ENCODE measurements around the gene A1BG. TPM values are rescaled to one million over a fixed set of nuclear protein-coding genes. Genes with fewer than 3 reads are reported as not detected.
"Not testable (repeated sequence)": the region's sequence is repeated elsewhere in the genome, so short reads cannot be mapped to it uniquely, and the experiment has no call there.

A1BG gene
- total and polyA plus RNA-seq, 10 donors, result 10.8 to 76.5 (median 34.6) TPM

DNA sequence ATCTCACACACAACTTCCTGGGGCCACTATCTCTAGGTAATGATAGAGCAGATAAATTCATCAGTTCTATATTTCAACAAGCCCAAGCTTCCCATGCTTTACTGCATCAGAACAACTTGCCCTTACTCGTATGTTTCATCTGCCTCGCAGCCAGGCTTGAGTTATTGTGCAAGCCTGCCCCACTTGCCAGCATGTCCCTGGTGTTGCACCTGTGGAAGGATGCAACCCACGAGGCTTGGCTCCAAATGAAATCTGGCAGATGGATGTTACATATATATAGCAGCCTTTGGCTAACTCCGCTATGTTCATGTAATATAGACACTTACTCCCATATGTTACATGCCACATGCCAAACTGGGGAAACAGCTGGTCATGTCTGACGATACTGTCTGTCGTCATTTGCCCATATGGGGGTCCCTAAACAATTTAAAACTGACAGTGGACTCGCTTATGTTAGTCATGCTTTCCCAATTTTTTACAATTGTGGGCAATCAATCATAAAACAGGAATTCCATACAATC, 41.9 kb downstream of the A1BG start:
- Histone ChIP-seq H3K27me3 (replicated peaks in 1 of 7) (no peaks in the 10 kb centered on the region), H3K9me3 (peaks cover 0 to 5% (median 0%) of the 10 kb centered on the region in 8 donors), H3K4me3 (no peak overlapping the region), H3K27ac (no peak overlapping the region), H3K36me3 (peaks cover 0 to 100% (median 73%) of the 10 kb centered on the region in 6 donors), H3K4me1 (peaks cover 6 to 37% (median 12%) of the 10 kb centered on the region in 6 donors)
- 91 to 96% (median 94%) methylated on average over 7 of the region's 7 CpGs for WGBS, 5 donors
- TF ChIP-seq, protein P1, sequence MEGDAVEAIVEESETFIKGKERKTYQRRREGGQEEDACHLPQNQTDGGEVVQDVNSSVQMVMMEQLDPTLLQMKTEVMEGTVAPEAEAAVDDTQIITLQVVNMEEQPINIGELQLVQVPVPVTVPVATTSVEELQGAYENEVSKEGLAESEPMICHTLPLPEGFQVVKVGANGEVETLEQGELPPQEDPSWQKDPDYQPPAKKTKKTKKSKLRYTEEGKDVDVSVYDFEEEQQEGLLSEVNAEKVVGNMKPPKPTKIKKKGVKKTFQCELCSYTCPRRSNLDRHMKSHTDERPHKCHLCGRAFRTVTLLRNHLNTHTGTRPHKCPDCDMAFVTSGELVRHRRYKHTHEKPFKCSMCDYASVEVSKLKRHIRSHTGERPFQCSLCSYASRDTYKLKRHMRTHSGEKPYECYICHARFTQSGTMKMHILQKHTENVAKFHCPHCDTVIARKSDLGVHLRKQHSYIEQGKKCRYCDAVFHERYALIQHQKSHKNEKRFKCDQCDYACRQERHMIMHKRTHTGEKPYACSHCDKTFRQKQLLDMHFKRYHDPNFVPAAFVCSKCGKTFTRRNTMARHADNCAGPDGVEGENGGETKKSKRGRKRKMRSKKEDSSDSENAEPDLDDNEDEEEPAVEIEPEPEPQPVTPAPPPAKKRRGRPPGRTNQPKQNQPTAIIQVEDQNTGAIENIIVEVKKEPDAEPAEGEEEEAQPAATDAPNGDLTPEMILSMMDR (IDR thresholded peaks at IDR 0.05 in 8 of 11, conservative IDR thresholded peaks at IDR 0.05 in 3 of 11), result no peak
- no peak for TF ChIP-seq POLR2A (IDR thresholded peaks at IDR 0.05)
- intact Hi-C loops (cut with DNase I; ENCODE audit: low total_unique reads), result no loop called here
- DNase-seq, result no peak

DNA sequence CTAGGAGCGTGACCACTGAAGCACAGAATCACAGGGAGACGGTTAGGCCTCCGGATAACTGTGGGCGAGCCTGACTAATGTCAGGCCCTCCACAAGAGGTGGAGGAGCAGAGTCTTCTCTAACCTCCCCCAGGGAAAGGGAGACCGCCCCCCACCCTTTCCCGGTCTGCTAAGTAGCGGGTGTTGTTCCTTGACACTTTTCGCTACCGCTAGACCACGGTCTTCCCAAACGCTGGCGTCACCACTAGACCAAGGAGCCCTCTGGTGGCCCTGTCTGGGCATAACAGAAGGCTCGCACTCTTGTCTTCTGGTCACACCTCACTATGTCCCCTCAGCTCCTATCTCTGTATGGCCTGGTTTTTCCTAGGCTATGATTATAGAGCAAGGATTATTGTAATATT, 42.6 kb downstream of the A1BG start:
- Histone ChIP-seq H3K36me3 (peaks cover 0 to 97% (median 67%) of the 10 kb centered on the region in 6 donors), H3K4me1 (peaks cover 11 to 44% (median 19%) of the 10 kb centered on the region in 6 donors)
- intact Hi-C loops (cut with DNase I; ENCODE audit: low total_unique reads); DNase-seq; H3K4me3 ChIP-seq; H3K27ac ChIP-seq; H3K27me3 ChIP-seq (replicated peaks in 1 of 7); H3K9me3 ChIP-seq: not testable (repeated sequence)
- TF ChIP-seq, protein P1 (IDR thresholded peaks at IDR 0.05 in 8 of 11, conservative IDR thresholded peaks at IDR 0.05 in 3 of 11), result peak in 9 of 11 experiments; percentile 8 to 59 (median 42)
- WGBS, 5 donors, result 78 to 87% (median 82%) methylated on average over 13 of the region's 13 CpGs

DNA sequence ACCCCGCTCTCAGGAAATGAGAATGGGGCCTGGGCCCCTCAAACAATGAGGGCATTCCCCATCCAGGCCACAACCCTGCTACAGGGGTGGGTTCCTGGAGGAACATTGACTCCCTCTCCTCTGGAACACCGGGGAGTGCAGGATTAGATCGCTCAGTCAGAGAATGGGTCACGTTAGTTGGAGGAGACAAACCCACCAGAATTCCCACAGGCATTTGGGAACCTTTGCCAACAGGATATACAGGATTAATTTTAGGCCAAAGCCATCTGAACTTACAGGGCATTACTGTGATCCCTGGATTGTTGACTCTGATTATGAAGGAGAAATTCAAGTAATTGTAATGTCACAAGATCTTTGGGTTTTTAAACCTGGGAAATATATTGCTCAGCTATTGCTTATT, 45.6 kb downstream of the A1BG start:
- TF ChIP-seq, protein P1 (IDR thresholded peaks at IDR 0.05 in 8 of 11, conservative IDR thresholded peaks at IDR 0.05 in 3 of 11), result no peak
- TF ChIP-seq POLR2AphosphoS5 (IDR thresholded peaks at IDR 0.05) (no peak), POLR2A (IDR thresholded peaks at IDR 0.05) (no peak)

DNA sequence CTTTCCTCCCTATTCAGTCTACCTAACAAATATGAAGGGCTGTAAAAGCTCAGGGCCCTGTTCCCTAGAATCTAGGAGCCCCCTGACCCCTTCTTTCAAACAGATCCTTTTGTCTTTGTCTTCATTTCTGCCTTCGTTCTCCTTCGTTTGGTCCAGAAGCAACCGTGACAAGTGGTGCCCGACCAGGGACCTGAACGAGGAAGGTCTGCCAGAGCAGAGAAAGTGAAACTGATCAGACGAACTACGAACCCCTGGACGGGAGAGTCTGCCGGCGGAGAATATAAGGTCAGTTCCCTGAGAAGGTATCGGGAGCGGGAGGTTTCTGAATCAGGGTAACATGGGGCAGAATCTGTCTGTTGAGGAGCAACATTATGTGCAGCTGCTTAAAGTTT, 47.4 kb downstream of the A1BG start:
- Histone ChIP-seq H3K4me1 (peaks cover 11 to 55% (median 26%) of the 10 kb centered on the region in 6 donors), H3K27ac (peak overlapping the region; percentile 88 to 96 (median 92)), H3K27me3 (replicated peaks in 1 of 7) (no peaks in the 10 kb centered on the region), H3K36me3 (peaks cover 0 to 61% (median 24%) of the 10 kb centered on the region in 6 donors), H3K4me3 (peak overlapping the region; percentile 52 to 92 (median 75)), H3K9me3 (peaks cover 0 to 14% (median 0%) of the 10 kb centered on the region in 8 donors)
- no peak for TF ChIP-seq POLR2AphosphoS5 (IDR thresholded peaks at IDR 0.05)
- TF ChIP-seq, protein P1 (IDR thresholded peaks at IDR 0.05 in 8 of 11, conservative IDR thresholded peaks at IDR 0.05 in 3 of 11), result no peak
- TF ChIP-seq POLR2A (IDR thresholded peaks at IDR 0.05), result no peak
- 58 to 76% (median 68%) methylated on average over 12 of the region's 12 CpGs for WGBS, 5 donors
- no peak for DNase-seq
- intact Hi-C loops (cut with DNase I; ENCODE audit: low total_unique reads), result no loop called here

More for the DNA sequence above, 45.6 kb downstream of the A1BG start:
- Histone ChIP-seq H3K9me3 (peaks cover 0 to 5% (median 0%) of the 10 kb centered on the region in 8 donors), H3K27ac (no peak overlapping the region), H3K36me3 (peaks cover 0 to 67% (median 38%) of the 10 kb centered on the region in 6 donors), H3K27me3 (replicated peaks in 1 of 7) (no peaks in the 10 kb centered on the region), H3K4me3 (no peak overlapping the region), H3K4me1 (peaks cover 11 to 55% (median 26%) of the 10 kb centered on the region in 6 donors)
- 82 to 94% (median 89%) methylated on average over 4 of the region's 4 CpGs for WGBS, 5 donors
- DNase-seq, result peak; percentile 19
- intact Hi-C loops (cut with DNase I; ENCODE audit: low total_unique reads), result no loop called here

All from spleen (tissue), 11 donors.